NCI-H1436 treated with DMSO at 0.1 percent for 48 hours (cell line): Measurements from ENCODE around the gene MLST8.
"Not testable (repeated sequence)": the region's sequence is repeated elsewhere in the genome, so short reads cannot be mapped to it uniquely, and the experiment has no call there.

Source experiments
- DNase-seq: peaks from one replicate; lab custom pipeline; 2025; lab: John Stamatoyannopoulos, UW

Gene MLST8

GRCh38 chr16:2190659-2191445 is 14.4 kb upstream of the MLST8 start:
- DNase-seq: no peak

- no peak for DNase-seq
These were observed 13.9 kb upstream of the MLST8 start for GRCh38 chr16:2191446-2191706.

GRCh38 chr16:2194166-2194834 is 11.0 kb upstream of the MLST8 start:
- no peak for DNase-seq

GRCh38 chr16:2194852-2195321 is 10.4 kb upstream of the MLST8 start:
- no peak for DNase-seq

GRCh38 chr16:2195322-2196161 is 9.7 kb upstream of the MLST8 start:
- no peak for DNase-seq

GRCh38 chr16:2196162-2196980 is 8.9 kb upstream of the MLST8 start, which contains the start of gene CASKIN1:
Gene CASKIN1 (minus strand): TSS chr16:2196605. CDS start chr16:2196432, 173 bp downstream.
- no peak for DNase-seq

GRCh38 chr16:2196981-2197511 is 8.2 kb upstream of the MLST8 start:
- DNase-seq: no peak

GRCh38 chr16:2197765-2198164 is 7.5 kb upstream of the MLST8 start:
- no peak for DNase-seq

- DNase-seq: no peak
These were observed 7.0 kb upstream of the MLST8 start for GRCh38 chr16:2198283-2198682.

- DNase-seq: no peak
These were observed 6.2 kb upstream of the MLST8 start for GRCh38 chr16:2199095-2199494.

- DNase-seq: no peak
These were observed 5.6 kb upstream of the MLST8 start for GRCh38 chr16:2199621-2200139.

- no peak for DNase-seq
These were observed 4.9 kb upstream of the MLST8 start for GRCh38 chr16:2200313-2200712.

- not testable (repeated sequence) for DNase-seq
These were observed 2.0 kb upstream of the MLST8 start for GRCh38 chr16:2203119-2203688.

GRCh38 chr16:2204416-2205103 is 694 bp upstream of the MLST8 start:
- no peak for DNase-seq

- DNase-seq: no peak
These were observed 686 bp downstream of the MLST8 start for GRCh38 chr16:2205967-2206313.

- DNase-seq: no peak
These were observed 1.1 kb downstream of the MLST8 start for GRCh38 chr16:2206420-2206779.

GRCh38 chr16:2206780-2207433 is 1.7 kb downstream of the MLST8 start:
- no peak for DNase-seq

- DNase-seq: no peak
These were observed 2.6 kb downstream of the MLST8 start for GRCh38 chr16:2207872-2208271.

- no peak for DNase-seq
These were observed 3.1 kb downstream of the MLST8 start for GRCh38 chr16:2208308-2208707.

- DNase-seq: no peak
These were observed 3.5 kb downstream of the MLST8 start for GRCh38 chr16:2208772-2209171.
